ENCODE measurements around the gene FMO2. TPM values are rescaled to one million over a fixed set of nuclear protein-coding genes. Genes with fewer than 3 reads are reported as not detected.

The FMO2 gene
- total and polyA plus RNA-seq, 10 donors, result 0.26 to 4.6 (median 1.2) TPM; not detected in 1

DNA sequence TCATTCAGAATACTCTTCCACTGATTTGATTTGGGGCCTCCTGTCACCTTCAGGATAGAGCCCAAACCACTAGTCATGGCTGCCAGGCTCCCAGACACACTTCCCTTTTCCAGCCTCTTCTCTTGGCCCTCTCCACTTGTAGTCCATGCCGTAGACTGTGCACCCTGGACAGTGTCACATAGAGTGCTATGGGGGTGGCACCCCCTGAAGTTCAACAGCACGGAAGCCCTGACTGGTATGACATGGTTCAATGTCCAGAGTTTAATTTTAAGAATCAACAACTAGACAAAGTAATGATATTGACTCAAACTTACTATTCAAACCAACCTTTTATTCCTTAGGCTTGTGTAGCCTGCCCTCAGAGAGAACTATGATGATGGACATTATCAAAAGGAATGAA lies 22.3 kb downstream of the FMO2 start:
- Histone ChIP-seq H3K4me3 (no peak overlapping the region), H3K36me3 (no peaks in the 10 kb centered on the region), H3K27me3 (replicated peaks in 1 of 7) (no peaks in the 10 kb centered on the region), H3K4me1 (no peaks in the 10 kb centered on the region), H3K9me3 (no peaks in the 10 kb centered on the region), H3K27ac (no peak overlapping the region)
- DNase-seq, result no peak
- intact Hi-C loops (cut with DNase I; ENCODE audit: low total_unique reads), result loop anchor here (10.0 kb wide), 1 partner anchor 123 kb away; no protein-coding TSS in a partner anchor
- 78 to 97% (median 87%) methylated on average over 2 of the region's 2 CpGs for WGBS, 5 donors
- TF ChIP-seq POLR2AphosphoS5 (IDR thresholded peaks at IDR 0.05), result no peak
- no peak for TF ChIP-seq POLR2A (IDR thresholded peaks at IDR 0.05)
- TF ChIP-seq, protein P1, sequence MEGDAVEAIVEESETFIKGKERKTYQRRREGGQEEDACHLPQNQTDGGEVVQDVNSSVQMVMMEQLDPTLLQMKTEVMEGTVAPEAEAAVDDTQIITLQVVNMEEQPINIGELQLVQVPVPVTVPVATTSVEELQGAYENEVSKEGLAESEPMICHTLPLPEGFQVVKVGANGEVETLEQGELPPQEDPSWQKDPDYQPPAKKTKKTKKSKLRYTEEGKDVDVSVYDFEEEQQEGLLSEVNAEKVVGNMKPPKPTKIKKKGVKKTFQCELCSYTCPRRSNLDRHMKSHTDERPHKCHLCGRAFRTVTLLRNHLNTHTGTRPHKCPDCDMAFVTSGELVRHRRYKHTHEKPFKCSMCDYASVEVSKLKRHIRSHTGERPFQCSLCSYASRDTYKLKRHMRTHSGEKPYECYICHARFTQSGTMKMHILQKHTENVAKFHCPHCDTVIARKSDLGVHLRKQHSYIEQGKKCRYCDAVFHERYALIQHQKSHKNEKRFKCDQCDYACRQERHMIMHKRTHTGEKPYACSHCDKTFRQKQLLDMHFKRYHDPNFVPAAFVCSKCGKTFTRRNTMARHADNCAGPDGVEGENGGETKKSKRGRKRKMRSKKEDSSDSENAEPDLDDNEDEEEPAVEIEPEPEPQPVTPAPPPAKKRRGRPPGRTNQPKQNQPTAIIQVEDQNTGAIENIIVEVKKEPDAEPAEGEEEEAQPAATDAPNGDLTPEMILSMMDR (IDR thresholded peaks at IDR 0.05 in 8 of 11, conservative IDR thresholded peaks at IDR 0.05 in 3 of 11), result no peak

DNA sequence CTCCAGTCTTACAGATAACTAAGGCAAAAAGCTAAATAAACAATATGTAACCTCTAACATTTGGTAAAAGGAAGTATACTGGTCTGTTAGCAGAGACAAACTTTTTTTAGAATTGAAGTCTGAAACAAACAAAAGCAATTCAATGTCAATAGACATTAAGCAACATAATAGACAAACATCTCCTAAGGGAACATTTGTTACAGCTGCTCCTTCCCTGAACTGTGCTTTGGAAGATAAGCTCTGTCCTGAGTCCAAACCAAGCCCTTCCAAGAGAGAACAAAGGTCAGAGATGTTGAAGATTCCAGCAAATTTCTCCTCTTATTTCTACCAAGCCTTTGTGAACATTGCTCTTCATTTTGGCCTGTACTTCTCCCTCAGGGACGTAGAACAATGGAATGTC lies 25.3 kb downstream of the FMO2 start:
- Histone ChIP-seq H3K27me3 (replicated peaks in 1 of 7) (no peaks in the 10 kb centered on the region), H3K27ac (no peak overlapping the region), H3K9me3 (no peaks in the 10 kb centered on the region), H3K36me3 (no peaks in the 10 kb centered on the region), H3K4me3 (no peak overlapping the region), H3K4me1 (no peaks in the 10 kb centered on the region)
- intact Hi-C loops (cut with DNase I; ENCODE audit: low total_unique reads), result no loop called here
- no peak for TF ChIP-seq POLR2AphosphoS5 (IDR thresholded peaks at IDR 0.05)
- TF ChIP-seq, protein P1 (IDR thresholded peaks at IDR 0.05 in 8 of 11, conservative IDR thresholded peaks at IDR 0.05 in 3 of 11), result no peak
- TF ChIP-seq POLR2A (IDR thresholded peaks at IDR 0.05), result no peak
- WGBS, 5 donors, result 41 to 71% (median 56%) methylated on average over 1 of the region's 1 CpG
- DNase-seq, result no peak

DNA sequence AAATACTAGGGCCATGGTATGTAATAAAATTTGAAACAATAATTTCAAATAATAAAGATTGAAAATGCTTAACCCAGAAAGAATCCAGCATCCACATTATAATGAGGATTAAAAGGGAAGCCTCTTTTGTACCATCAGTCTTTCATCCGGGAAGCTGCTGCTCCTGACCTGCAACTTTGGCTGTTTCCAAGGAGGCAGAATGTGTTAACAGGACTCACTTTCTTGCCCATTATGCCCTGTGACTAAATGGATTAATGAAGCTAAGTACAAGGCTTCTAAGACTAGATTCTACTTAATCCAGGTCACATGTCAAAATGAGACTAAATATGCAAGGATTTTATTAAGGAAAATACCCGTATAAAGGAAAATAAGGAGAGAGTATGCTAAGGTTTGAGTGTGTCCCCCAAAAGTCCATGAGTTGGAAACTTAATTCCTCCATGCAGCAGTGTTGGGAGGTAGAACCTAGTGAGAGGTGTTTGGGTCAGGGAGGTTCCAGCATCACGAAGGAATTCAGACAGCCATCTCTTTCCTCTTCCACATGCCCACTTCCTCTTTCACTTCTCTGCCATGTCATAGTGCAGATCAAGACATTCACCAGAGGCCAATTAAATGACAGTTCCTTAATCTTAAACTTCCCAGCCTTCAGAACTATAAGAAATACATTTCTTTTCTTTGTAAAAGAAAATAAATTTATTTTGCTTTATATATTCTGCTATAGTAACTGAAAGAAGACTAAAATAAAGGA lies 27.7 kb downstream of the FMO2 start:
- intact Hi-C loops (cut with DNase I; ENCODE audit: low total_unique reads), result no loop called here
- Histone ChIP-seq H3K4me3 (no peak overlapping the region), H3K9me3 (no peaks in the 10 kb centered on the region), H3K4me1 (no peaks in the 10 kb centered on the region), H3K36me3 (no peaks in the 10 kb centered on the region), H3K27ac (no peak overlapping the region), H3K27me3 (replicated peaks in 1 of 7) (no peaks in the 10 kb centered on the region)
- no peak for DNase-seq
- TF ChIP-seq POLR2A (IDR thresholded peaks at IDR 0.05) (no peak), POLR2AphosphoS5 (IDR thresholded peaks at IDR 0.05) (no peak)
- TF ChIP-seq, protein P1 (IDR thresholded peaks at IDR 0.05 in 8 of 11, conservative IDR thresholded peaks at IDR 0.05 in 3 of 11), result no peak
- WGBS, 5 donors, result 59 to 73% (median 65%) methylated on average over 3 of the region's 3 CpGs

DNA sequence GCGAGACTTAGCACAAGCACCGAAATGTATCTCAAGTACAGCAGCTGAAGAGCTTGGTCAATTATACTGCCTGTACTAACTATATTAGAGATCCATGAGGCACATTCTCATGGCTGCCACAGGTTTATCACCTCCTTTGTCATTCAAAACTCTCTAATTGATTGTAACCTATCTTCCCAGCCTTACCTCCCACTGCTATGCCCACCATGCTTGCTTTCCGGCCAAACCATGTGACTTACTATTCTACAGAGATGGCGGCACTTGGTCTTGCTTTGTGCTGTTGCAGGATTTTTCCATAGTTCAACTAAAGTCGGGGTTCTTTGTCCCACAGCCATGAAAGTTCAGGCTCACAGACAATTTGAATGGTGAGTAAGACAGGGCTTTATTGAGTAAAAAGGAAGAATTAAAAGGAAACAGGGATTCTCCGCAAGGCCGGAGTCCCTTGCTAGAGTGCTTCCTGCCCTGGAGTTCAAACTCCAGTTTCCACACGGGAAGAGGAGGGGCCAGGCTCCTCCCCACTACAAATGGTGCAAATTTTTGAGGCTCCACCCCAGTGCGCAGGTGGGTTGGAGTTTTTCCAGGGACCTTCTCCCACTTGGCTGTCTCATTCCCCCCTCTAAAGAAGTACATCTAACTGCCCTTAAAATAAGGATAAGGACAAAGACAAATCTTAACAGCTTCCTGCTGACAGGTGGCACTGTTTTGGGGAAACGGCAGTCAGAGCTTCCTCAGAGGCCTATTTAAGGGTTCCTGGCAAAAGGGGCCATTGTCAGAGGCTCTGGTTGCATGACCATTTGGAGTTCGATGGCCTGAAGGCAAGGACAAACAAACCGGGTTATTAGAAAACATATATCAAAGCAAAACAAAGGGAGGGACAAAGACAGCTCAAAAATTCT lies 28.7 kb downstream of the FMO2 start:
- no peak for DNase-seq
- Histone ChIP-seq H3K4me1 (no peaks in the 10 kb centered on the region), H3K27ac (no peak overlapping the region), H3K36me3 (no peaks in the 10 kb centered on the region), H3K4me3 (no peak overlapping the region), H3K27me3 (replicated peaks in 1 of 7) (no peaks in the 10 kb centered on the region), H3K9me3 (no peaks in the 10 kb centered on the region)
- 71 to 84% (median 77%) methylated on average over 12 of the region's 12 CpGs for WGBS, 5 donors
- intact Hi-C loops (cut with DNase I; ENCODE audit: low total_unique reads), result no loop called here
- no peak for TF ChIP-seq POLR2AphosphoS5 (IDR thresholded peaks at IDR 0.05)
- TF ChIP-seq POLR2A (IDR thresholded peaks at IDR 0.05), result no peak
- TF ChIP-seq, protein P1 (IDR thresholded peaks at IDR 0.05 in 8 of 11, conservative IDR thresholded peaks at IDR 0.05 in 3 of 11), result no peak

All from spleen (tissue), 11 donors.